CD14-positive monocyte (primary cell): ENCODE data around the gene CYCS. TPM values are rescaled to one million over a fixed set of nuclear protein-coding genes. Genes with fewer than 3 reads are reported as not detected.

Experiments used
- DNase-seq, 3 donors: peaks; one replicate each; pipeline ENCODE4 v3.0.0-alpha.2; 2011 to 2022
- H2AFZ ChIP-seq: 2 replicates; pipeline ENCODE4 v1.6.0; 2012; ENCODE audit warnings: mild to moderate bottlenecking, low read depth, low read length, inconsistent platforms; ENCODE audit not compliant: insufficient read depth, poor library complexity, severe bottlenecking
- H3K27ac ChIP-seq, 2 donors: 1 replicate in 1 of 2; 2 replicates in 1 of 2; pipeline ENCODE4 v1.5.1; 2012 to 2013; ENCODE audit warnings: low read length in 2 of 2, control low read depth in 1 of 2, inconsistent platforms in 1 of 2, low read depth in 1 of 2, mild to moderate bottlenecking in 1 of 2
- H3K27me3 ChIP-seq, 2 donors: one replicate each; pipeline versions ENCODE4 v1.6.0 to v1.6.1; 2011 to 2013; ENCODE audit warnings: low read length in 2 of 2; ENCODE audit not compliant: control insufficient read depth in 2 of 2, insufficient read depth in 2 of 2
- H3K36me3 ChIP-seq, 2 donors: replicated peaks in 1 of 2; 1 replicate in 1 of 2; 2 replicates in 1 of 2; pipeline versions ENCODE4 v1.5.1 to v1.6.1; 2012 to 2013; ENCODE audit warnings: low read length in 2 of 2, control low read depth in 1 of 2, inconsistent platforms in 1 of 2, mild to moderate bottlenecking in 1 of 2; ENCODE audit not compliant: insufficient read depth in 2 of 2, control insufficient read depth in 1 of 2
- H3K4me1 ChIP-seq, 2 donors: 1 replicate in 1 of 2; 2 replicates in 1 of 2; pipeline versions ENCODE4 v1.5.1 to v1.6.1; 2012 to 2013; ENCODE audit warnings: low read length in 2 of 2, control low read depth in 1 of 2, inconsistent platforms in 1 of 2, mild to moderate bottlenecking in 1 of 2, moderate library complexity in 1 of 2; ENCODE audit not compliant: insufficient read depth in 2 of 2, control insufficient read depth in 1 of 2
- H3K4me2 ChIP-seq: replicated peaks from 2 replicates; pipeline ENCODE3; 2012; ENCODE audit warnings: low read length, moderate library complexity, mild to moderate bottlenecking; ENCODE audit not compliant: poor library complexity, severe bottlenecking; ENCODE audit errors: extremely low read depth
- H3K4me3 ChIP-seq, 3 experiments: fragments of 200-600 bp in 1 of 3; sonication (generic) in 1 of 3; replicated peaks in 1 of 3; 1 replicate in 2 of 3; 2 replicates in 1 of 3; pipeline ENCODE4 v1.5.1; 2011 to 2013; ENCODE audit warnings: low read length in 3 of 3, mild to moderate bottlenecking in 3 of 3, control low read depth in 2 of 3, low read depth in 2 of 3, inconsistent platforms in 1 of 3, moderate library complexity in 1 of 3
- H3K79me2 ChIP-seq: 2 replicates; pipeline ENCODE4 v1.6.0; 2012; ENCODE audit warnings: mild to moderate bottlenecking, control low read depth, inconsistent platforms, low read length, moderate library complexity; ENCODE audit not compliant: insufficient read depth
- H3K9ac ChIP-seq: 2 replicates; pipeline ENCODE4 v1.6.0; 2017; ENCODE audit warnings: low read length, mild to moderate bottlenecking; ENCODE audit not compliant: insufficient read depth, poor library complexity, severe bottlenecking
- H3K9me3 ChIP-seq, 2 donors: replicated peaks in 1 of 2; 1 replicate in 1 of 2; 2 replicates in 1 of 2; pipeline versions ENCODE4 v1.5.1 to v1.6.1; 2012 to 2013; ENCODE audit warnings: low read length in 2 of 2, control low read depth in 1 of 2; ENCODE audit not compliant: control insufficient read depth in 1 of 2, insufficient read depth in 1 of 2
- H4K20me1 ChIP-seq: 2 replicates; pipeline ENCODE4 v1.6.0; 2012; ENCODE audit warnings: mild to moderate bottlenecking, low read length, control low read depth, moderate library complexity; ENCODE audit not compliant: insufficient read depth
- H3K27ac Mint-ChIP-seq, 7 donors: one replicate each; pipeline ENCODE4 v1.8.0; 2020; ENCODE audit warnings: mild to moderate bottlenecking in 7 of 7, mixed read lengths in 7 of 7, moderate library complexity in 6 of 7, inconsistent platforms in 2 of 7
- H3K27me3 Mint-ChIP-seq, 3 donors: one replicate each; pipeline ENCODE4 v1.8.0; 2021 to 2022; ENCODE audit warnings: low read depth in 3 of 3, mild to moderate bottlenecking in 3 of 3, mixed read lengths in 3 of 3, moderate library complexity in 3 of 3, inconsistent platforms in 1 of 3
- H3K36me3 Mint-ChIP-seq, 2 donors: one replicate each; pipeline ENCODE4 v1.8.0; 2020; ENCODE audit warnings: mixed read lengths in 2 of 2, inconsistent platforms in 1 of 2, mild to moderate bottlenecking in 1 of 2
- H3K4me1 Mint-ChIP-seq: one replicate; pipeline ENCODE4 v1.8.0; 2020; ENCODE audit warnings: mild to moderate bottlenecking, mixed read lengths
- H3K4me3 Mint-ChIP-seq, 2 donors: one replicate each; pipeline ENCODE4 v1.8.0; 2020; ENCODE audit warnings: mild to moderate bottlenecking in 2 of 2, mixed read lengths in 2 of 2, moderate library complexity in 1 of 2
- H3K9me3 Mint-ChIP-seq, 7 donors: one replicate each; pipeline ENCODE4 v1.8.0; 2020 to 2022; ENCODE audit warnings: mixed read lengths in 7 of 7, mild to moderate bottlenecking in 6 of 7, moderate library complexity in 6 of 7, inconsistent platforms in 2 of 7
- WGBS: methylation state at CpG from one replicate; pipeline ENCODE4 v1.1.5; 2013; ENCODE audit warnings: missing lambda C conversion rate; ENCODE audit not compliant: insufficient coverage; 5-methylcytosine and 5-hydroxymethylcytosine counted together
- intact Hi-C, 2 donors: fragments of 100-400 bp; cut with micrococcal nuclease; formaldehyde crosslinking; loops; one replicate each; pipeline versions ENCODE4 v1.15.0 to v1.15.1; 2023
- polyA plus RNA-seq, 3 donors: library from polyadenylated mRNA; depleted of rRNA in 1 of 3; unstranded in 2 of 3; stranded (reverse) in 1 of 3; fragments of 300-500 nt in 2 of 3; fragments of >200 nt in 1 of 3; fragmentation: Illumina TruSeq in 2 of 3; gene quantifications; 1 replicate in 2 of 3; 2 replicates in 1 of 3; pipeline ENCODE4 v1.2.3, GENCODE V29; 2012 to 2021
- TF ChIP-seq, protein P1 (sequence below): fragments of 200-600 bp; IDR thresholded peaks from one replicate; pipeline ENCODE4 v1.8.0; 2022; ENCODE audit warnings: antibody characterized with exemption, mild to moderate bottlenecking

Gene CYCS
- polyA plus RNA-seq, 3 donors: 35.8 to 99.3 (median 80.8) TPM

GRCh38 chr7:25134358-25135010 lies 9.4 kb upstream of the CYCS start:
- H3K27ac Mint-ChIP-seq: no peak overlapping the region
- no CpG with 5 or more reads among the region's 1 CpG for WGBS
- intact Hi-C loops: no loop called here
- no peak overlapping the region for H2AFZ ChIP-seq
- H3K27me3 Mint-ChIP-seq: peaks cover 0 to 3% (median 0%) of the 10 kb centered on the region in 3 donors
- TF ChIP-seq, protein P1, sequence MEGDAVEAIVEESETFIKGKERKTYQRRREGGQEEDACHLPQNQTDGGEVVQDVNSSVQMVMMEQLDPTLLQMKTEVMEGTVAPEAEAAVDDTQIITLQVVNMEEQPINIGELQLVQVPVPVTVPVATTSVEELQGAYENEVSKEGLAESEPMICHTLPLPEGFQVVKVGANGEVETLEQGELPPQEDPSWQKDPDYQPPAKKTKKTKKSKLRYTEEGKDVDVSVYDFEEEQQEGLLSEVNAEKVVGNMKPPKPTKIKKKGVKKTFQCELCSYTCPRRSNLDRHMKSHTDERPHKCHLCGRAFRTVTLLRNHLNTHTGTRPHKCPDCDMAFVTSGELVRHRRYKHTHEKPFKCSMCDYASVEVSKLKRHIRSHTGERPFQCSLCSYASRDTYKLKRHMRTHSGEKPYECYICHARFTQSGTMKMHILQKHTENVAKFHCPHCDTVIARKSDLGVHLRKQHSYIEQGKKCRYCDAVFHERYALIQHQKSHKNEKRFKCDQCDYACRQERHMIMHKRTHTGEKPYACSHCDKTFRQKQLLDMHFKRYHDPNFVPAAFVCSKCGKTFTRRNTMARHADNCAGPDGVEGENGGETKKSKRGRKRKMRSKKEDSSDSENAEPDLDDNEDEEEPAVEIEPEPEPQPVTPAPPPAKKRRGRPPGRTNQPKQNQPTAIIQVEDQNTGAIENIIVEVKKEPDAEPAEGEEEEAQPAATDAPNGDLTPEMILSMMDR: no peak
- no peak overlapping the region for H3K4me3 ChIP-seq
- peaks cover 4% of the 10 kb centered on the region for H3K4me1 Mint-ChIP-seq
- no peak for DNase-seq
- H3K9me3 ChIP-seq: no peaks in the 10 kb centered on the region
- H3K27ac ChIP-seq: no peak overlapping the region
- no peak overlapping the region for H3K4me3 Mint-ChIP-seq
- no peak overlapping the region for H3K9ac ChIP-seq
- no peaks in the 10 kb centered on the region for H3K79me2 ChIP-seq
- H3K4me1 ChIP-seq: peaks cover 0 to 9% of the 10 kb centered on the region in 2 donors
- no peaks in the 10 kb centered on the region for H4K20me1 ChIP-seq
- peaks cover 8 to 14% of the 10 kb centered on the region in 2 donors for H3K36me3 Mint-ChIP-seq
- no peaks in the 10 kb centered on the region for H3K27me3 ChIP-seq
- H3K36me3 ChIP-seq: peaks cover 5 to 10% of the 10 kb centered on the region in 2 donors
- H3K4me2 ChIP-seq: no peak overlapping the region
- peaks cover 0 to 2% (median 0%) of the 10 kb centered on the region in 7 donors for H3K9me3 Mint-ChIP-seq

GRCh38 chr7:25132430-25132829 lies 7.4 kb upstream of the CYCS start:
- TF ChIP-seq, protein P1: no peak
- no peaks in the 10 kb centered on the region for H3K9me3 ChIP-seq
- peaks cover 5 to 10% of the 10 kb centered on the region in 2 donors for H3K36me3 ChIP-seq
- H3K27ac Mint-ChIP-seq: no peak overlapping the region
- H3K4me1 Mint-ChIP-seq: peaks cover 4% of the 10 kb centered on the region
- H3K79me2 ChIP-seq: no peaks in the 10 kb centered on the region
- H3K27ac ChIP-seq: no peak overlapping the region
- no peak overlapping the region for H3K9ac ChIP-seq
- intact Hi-C loops: no loop called here
- H2AFZ ChIP-seq: peak overlapping the region; percentile 6
- H3K4me3 ChIP-seq: no peak overlapping the region
- no peak overlapping the region for H3K4me3 Mint-ChIP-seq
- peaks cover 0 to 9% of the 10 kb centered on the region in 2 donors for H3K4me1 ChIP-seq
- no peak overlapping the region for H3K4me2 ChIP-seq
- H3K36me3 Mint-ChIP-seq: peaks cover 8 to 10% of the 10 kb centered on the region in 2 donors
- H4K20me1 ChIP-seq: no peaks in the 10 kb centered on the region
- H3K27me3 ChIP-seq: no peaks in the 10 kb centered on the region
- H3K9me3 Mint-ChIP-seq: peaks cover 0 to 2% (median 0%) of the 10 kb centered on the region in 7 donors
- DNase-seq: no peak
- peaks cover 0 to 3% (median 0%) of the 10 kb centered on the region in 3 donors for H3K27me3 Mint-ChIP-seq
- no CpG with 5 or more reads among the region's 1 CpG for WGBS
